Small intestine (tissue), 16 donors: ENCODE measurements around the gene STRA8. TPM values are rescaled to one million over a fixed set of nuclear protein-coding genes. Genes with fewer than 3 reads are reported as not detected.

Experiments used
- DNase-seq, 2 donors: peaks; one replicate each; pipeline versions ENCODE4 v3.0.0 to v3.0.0-alpha.2; 2013
- FAIRE-seq: peaks from 2 replicates; lab custom pipeline; 2012; peaks lifted over from hg19 to GRCh38; lab: Jason Lieb, UNC
- H3K27ac ChIP-seq, 3 donors: one replicate each; pipeline ENCODE4 v1.5.1; 2013; ENCODE audit warnings: low read length in 2 of 3, mild to moderate bottlenecking in 2 of 3, control low read depth in 1 of 3, inconsistent platforms in 1 of 3, low read depth in 1 of 3, moderate library complexity in 1 of 3
- H3K27me3 ChIP-seq, 3 donors: one replicate each; pipeline ENCODE4 v1.6.1; 2013; ENCODE audit warnings: low read length in 3 of 3, inconsistent platforms in 1 of 3; ENCODE audit not compliant: control insufficient read depth in 3 of 3, insufficient read depth in 3 of 3
- H3K36me3 ChIP-seq, 3 donors: one replicate each; pipeline ENCODE4 v1.6.1; 2013; ENCODE audit warnings: low read length in 3 of 3, inconsistent platforms in 1 of 3, low read depth in 1 of 3, mild to moderate bottlenecking in 1 of 3, moderate library complexity in 1 of 3; ENCODE audit not compliant: control insufficient read depth in 3 of 3, insufficient read depth in 2 of 3
- H3K4me1 ChIP-seq, 3 donors: one replicate each; pipeline ENCODE4 v1.6.1; 2013; ENCODE audit warnings: low read length in 2 of 3, inconsistent platforms in 1 of 3, low read depth in 1 of 3, mild to moderate bottlenecking in 1 of 3, moderate library complexity in 1 of 3; ENCODE audit not compliant: control insufficient read depth in 3 of 3, insufficient read depth in 2 of 3
- H3K4me3 ChIP-seq, 3 donors: one replicate each; pipeline ENCODE4 v1.5.1; 2013; ENCODE audit warnings: low read length in 3 of 3, control low read depth in 1 of 3, inconsistent platforms in 1 of 3, low read depth in 1 of 3, mild to moderate bottlenecking in 1 of 3, moderate library complexity in 1 of 3
- H3K9me3 ChIP-seq, 2 donors: one replicate each; pipeline ENCODE4 v1.6.1; 2013; ENCODE audit warnings: low read depth in 1 of 2, low read length in 1 of 2; ENCODE audit not compliant: control insufficient read depth in 2 of 2, insufficient read depth in 1 of 2
- WGBS, 3 donors: extraction: QIAGEN DNeasy Blood & Tissue Kit; methylation state at CpG; one replicate each; pipeline ENCODE4 v1.1.7; 2013; 5-methylcytosine and 5-hydroxymethylcytosine counted together
- long read RNA-seq, 10 donors: transcript quantifications; one replicate each; lab custom pipeline, GENCODE V29; 2026
- polyA plus RNA-seq, 4 donors: library from polyadenylated mRNA; stranded (reverse) in 3 of 4; unstranded in 1 of 4; fragments of 200-250 nt in 3 of 4; fragments of 120-200 nt in 1 of 4; gene quantifications; one replicate each; pipeline versions ENCODE4 v1.2.1 to v1.2.3, GENCODE V29; 2013
- donor health status: healthy with polysubstance abuse.
- donor health status: control.
- donor health status: control.
- donor health status: Bipolar disorder and iron deficiency.
- donor health status: healthy.

Gene STRA8, protein sequence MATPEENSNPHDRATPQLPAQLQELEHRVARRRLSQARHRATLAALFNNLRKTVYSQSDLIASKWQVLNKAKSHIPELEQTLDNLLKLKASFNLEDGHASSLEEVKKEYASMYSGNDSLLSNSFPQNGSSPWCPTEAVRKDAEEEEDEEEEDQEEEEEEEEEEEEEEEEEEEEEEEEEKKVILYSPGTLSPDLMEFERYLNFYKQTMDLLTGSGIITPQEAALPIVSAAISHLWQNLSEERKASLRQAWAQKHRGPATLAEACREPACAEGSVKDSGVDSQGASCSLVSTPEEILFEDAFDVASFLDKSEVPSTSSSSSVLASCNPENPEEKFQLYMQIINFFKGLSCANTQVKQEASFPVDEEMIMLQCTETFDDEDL
- not detected for polyA plus RNA-seq
- long read RNA-seq, donor 1, partial matches to known transcripts, result 6 of 13 reads
- long read RNA-seq, donor 1, other reads (novel, unspliced or antisense), result 7 of 13 reads
- long read RNA-seq, donor 2, result 0 reads
- long read RNA-seq, donor 3, result 0 reads
- long read RNA-seq, donor 4, result 0 reads
- long read RNA-seq, donor 5, result 0 reads
- long read RNA-seq, donor 6, result 0 reads
- long read RNA-seq, donor 7, result 0 reads
- long read RNA-seq, donor 8, result 0 reads
- long read RNA-seq, donor 9, result 0 reads
- long read RNA-seq, donor 10, result 0 reads

- Histone ChIP-seq H3K27me3 (peaks cover 0 to 13% (median 0%) of the 10 kb centered on the region in 3 donors), H3K27ac (no peak within 1 kb of the TSS), H3K9me3 (peaks cover 0 to 1% of the 10 kb centered on the region in 2 donors), H3K4me1 (no peaks in the 10 kb centered on the region), H3K36me3 (no peaks in the 10 kb centered on the region), H3K4me3 (no peak within 1 kb of the TSS)
- no peak for FAIRE-seq
- WGBS, 3 donors, result 90 to 95% (median 95%) methylated on average over 28 of the region's 28 CpGs
- DNase-seq, result no peak
These were observed at the start of gene STRA8 for GRCh38 chr7:135233570-135233969. TSS of gene STRA8 (plus strand) at chr7:135233838. CDS start at chr7:135240525, 6,687 bp downstream.

GRCh38 chr7:135184254-135184841, 49.3 kb upstream of the STRA8 start:
- DNase-seq (no peak), FAIRE-seq (no peak)
- H3K4me1 ChIP-seq, result no peaks in the 10 kb centered on the region
- 83 to 95% (median 93%) methylated on average over 4 to 5 of the region's 5 CpGs for WGBS, 3 donors
- peaks cover 13 to 40% (median 14%) of the 10 kb centered on the region in 3 donors for H3K36me3 ChIP-seq
- H3K9me3 ChIP-seq, result peaks cover 4 to 45% of the 10 kb centered on the region in 2 donors
- H3K27ac ChIP-seq, result no peak overlapping the region
- H3K4me3 ChIP-seq, result no peak overlapping the region
- H3K27me3 ChIP-seq, result no peaks in the 10 kb centered on the region

- H3K4me3 ChIP-seq, result no peak overlapping the region
- H3K27me3 ChIP-seq, result no peaks in the 10 kb centered on the region
- 86 to 91% (median 86%) methylated on average over 7 of the region's 7 CpGs for WGBS, 3 donors
- H3K27ac ChIP-seq, result no peak overlapping the region
- DNase-seq (no peak), FAIRE-seq (no peak)
- H3K9me3 ChIP-seq, result peaks cover 3 to 32% of the 10 kb centered on the region in 2 donors
- no peaks in the 10 kb centered on the region for H3K4me1 ChIP-seq
- peaks cover 12 to 40% (median 14%) of the 10 kb centered on the region in 3 donors for H3K36me3 ChIP-seq
These were observed 48.0 kb upstream of the STRA8 start for GRCh38 chr7:135185471-135186260.

GRCh38 chr7:135186261-135186540, 47.4 kb upstream of the STRA8 start:
- Histone ChIP-seq H3K27ac (no peak overlapping the region), H3K9me3 (peaks cover 3 to 27% of the 10 kb centered on the region in 2 donors), H3K4me3 (no peak overlapping the region), H3K27me3 (no peaks in the 10 kb centered on the region), H3K4me1 (no peaks in the 10 kb centered on the region), H3K36me3 (peaks cover 12 to 40% (median 14%) of the 10 kb centered on the region in 3 donors)
- WGBS, 3 donors, result 90 to 93% (median 93%) methylated on average over 3 of the region's 3 CpGs
- DNase-seq, result no peak
- FAIRE-seq, result no peak

DNA sequence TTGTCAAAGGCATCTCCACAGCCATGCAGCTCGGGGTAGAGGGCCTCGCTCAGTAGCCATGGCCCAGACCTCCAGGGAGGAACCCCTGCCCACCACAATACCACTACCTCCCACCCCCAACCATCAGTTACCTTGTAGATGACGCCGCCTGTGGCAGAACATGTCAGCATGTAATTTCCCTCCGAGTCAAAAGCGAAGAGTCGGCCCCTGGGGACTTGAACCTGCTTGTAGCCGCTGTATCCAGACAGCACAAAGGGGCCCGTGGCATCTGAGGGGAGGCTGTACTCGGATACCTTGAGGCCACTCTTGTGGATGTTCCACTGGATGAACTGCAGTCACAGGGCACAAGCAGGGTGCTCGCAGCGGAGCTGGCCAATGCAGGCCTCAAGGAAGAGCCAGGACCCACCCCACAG, 46.8 kb upstream of the STRA8 start:
- no peak for DNase-seq
- WGBS, 3 donors, result 85 to 89% (median 87%) methylated on average over 12 of the region's 12 CpGs
- Histone ChIP-seq H3K36me3 (peaks cover 12 to 39% (median 14%) of the 10 kb centered on the region in 3 donors), H3K4me1 (no peaks in the 10 kb centered on the region), H3K4me3 (no peak overlapping the region), H3K9me3 (peaks cover 3 to 22% of the 10 kb centered on the region in 2 donors), H3K27me3 (no peaks in the 10 kb centered on the region), H3K27ac (no peak overlapping the region)
- no peak for FAIRE-seq

GRCh38 chr7:135188298-135188984, 45.2 kb upstream of the STRA8 start:
- H3K27me3 ChIP-seq, result no peaks in the 10 kb centered on the region
- FAIRE-seq (no peak), DNase-seq (no peak)
- peaks cover 0 to 6% of the 10 kb centered on the region in 2 donors for H3K9me3 ChIP-seq
- 92 to 95% (median 94%) methylated on average over 12 of the region's 12 CpGs for WGBS, 3 donors
- H3K36me3 ChIP-seq, result peaks cover 12 to 43% (median 14%) of the 10 kb centered on the region in 3 donors
- no peaks in the 10 kb centered on the region for H3K4me1 ChIP-seq
- H3K4me3 ChIP-seq, result no peak overlapping the region
- H3K27ac ChIP-seq, result no peak overlapping the region

GRCh38 chr7:135189221-135189662, 44.4 kb upstream of the STRA8 start:
- Histone ChIP-seq H3K36me3 (peaks cover 12 to 43% (median 14%) of the 10 kb centered on the region in 3 donors), H3K4me1 (no peaks in the 10 kb centered on the region), H3K9me3 (peaks cover 0 to 3% of the 10 kb centered on the region in 2 donors), H3K4me3 (no peak overlapping the region), H3K27ac (no peak overlapping the region), H3K27me3 (no peaks in the 10 kb centered on the region)
- no peak for FAIRE-seq
- 92 to 98% (median 94%) methylated on average over 6 of the region's 6 CpGs for WGBS, 3 donors
- no peak for DNase-seq
